ENCODE data around the gene TOP3B. TPM values are rescaled to one million over a fixed set of nuclear protein-coding genes. Genes with fewer than 3 reads are reported as not detected.

Gene TOP3B
- total RNA-seq, 1 experiment from 2014 or later: 29.1 TPM

GRCh38 chr22:22023581-22024137 lies 41.1 kb upstream of the TOP3B start:
- no peak for DNase-seq (ENCODE audit: low read depth, low spot score)
- TF ChIP-seq TCF7L2 (IDR thresholded peaks at IDR 0.05; ENCODE audit: low read depth, low read length) (no peak), SIN3A (IDR thresholded peaks at IDR 0.05; ENCODE audit: borderline replicate concordance, insufficient read depth, low read depth, low read length) (no peak), CTCF (IDR thresholded peaks at IDR 0.05) (no peak), POLR2AphosphoS5 (IDR thresholded peaks at IDR 0.05; ENCODE audit: low read depth, low read length) (no peak), REST (IDR thresholded peaks at IDR 0.05; ENCODE audit: insufficient read depth in 1 of 2, low read depth in 2 of 2, low read length in 1 of 2) (no peak)
- CTCF ChIA-PET: no interaction called here
- BruUV-seq (replicated peaks): no TSS peak
- intact Hi-C loops (cut with micrococcal nuclease; ENCODE audit: unreplicated experiment) (no loop called here), in situ Hi-C loops (cut with HindIII; ENCODE audit: low pct_unique_long_range_greater_than_20kb, low sequenced_read_pairs) (no loop called here)
- no peaks in the 10 kb centered on the region for H3K36me3 ChIP-seq (ENCODE audit: control insufficient read depth, insufficient read depth, low read length)
- no peak overlapping the region for H3K4me3 ChIP-seq (ENCODE audit: low read depth in 2 of 2, low read length in 2 of 2)
- H3K27me3 ChIP-seq (ENCODE audit: control insufficient read depth, insufficient read depth, low read length): no peaks in the 10 kb centered on the region
- no peak overlapping the region for H3K27ac ChIP-seq (ENCODE audit: low read length)
- no peaks in the 10 kb centered on the region for H3K9me3 ChIP-seq (ENCODE audit: control insufficient read depth, insufficient read depth, low read depth, low read length)
- no peak for ATAC-seq
- POLR2A ChIA-PET: no interaction called here
- no peaks in the 10 kb centered on the region for H3K4me1 ChIP-seq (ENCODE audit: control insufficient read depth, insufficient read depth, low read length)

GRCh38 chr22:22022947-22023534 lies 40.5 kb upstream of the TOP3B start:
- no peak overlapping the region for H3K4me3 ChIP-seq (ENCODE audit: low read depth in 2 of 2, low read length in 2 of 2)
- CTCF ChIA-PET: no interaction called here
- no peak for DNase-seq (ENCODE audit: low read depth, low spot score)
- TF ChIP-seq CTCF (IDR thresholded peaks at IDR 0.05) (no peak), TCF7L2 (IDR thresholded peaks at IDR 0.05; ENCODE audit: low read depth, low read length) (no peak), SIN3A (IDR thresholded peaks at IDR 0.05; ENCODE audit: borderline replicate concordance, insufficient read depth, low read depth, low read length) (no peak), POLR2AphosphoS5 (IDR thresholded peaks at IDR 0.05; ENCODE audit: low read depth, low read length) (no peak), REST (IDR thresholded peaks at IDR 0.05; ENCODE audit: insufficient read depth in 1 of 2, low read depth in 2 of 2, low read length in 1 of 2) (no peak)
- H3K27ac ChIP-seq (ENCODE audit: low read length): no peak overlapping the region
- no TSS peak for BruUV-seq (replicated peaks)
- ATAC-seq: no peak
- intact Hi-C loops (cut with micrococcal nuclease; ENCODE audit: unreplicated experiment) (no loop called here), in situ Hi-C loops (cut with HindIII; ENCODE audit: low pct_unique_long_range_greater_than_20kb, low sequenced_read_pairs) (no loop called here)
- no peaks in the 10 kb centered on the region for H3K36me3 ChIP-seq (ENCODE audit: control insufficient read depth, insufficient read depth, low read length)
- H3K9me3 ChIP-seq (ENCODE audit: control insufficient read depth, insufficient read depth, low read depth, low read length): no peaks in the 10 kb centered on the region
- POLR2A ChIA-PET: no interaction called here
- H3K4me1 ChIP-seq (ENCODE audit: control insufficient read depth, insufficient read depth, low read length): no peaks in the 10 kb centered on the region
- no peaks in the 10 kb centered on the region for H3K27me3 ChIP-seq (ENCODE audit: control insufficient read depth, insufficient read depth, low read length)
